Ureter (tissue), 1 donor: ENCODE measurements around the gene ZNF638. TPM values are rescaled to one million over a fixed set of nuclear protein-coding genes. Genes with fewer than 3 reads are reported as not detected.
"Not testable (repeated sequence)": the region's sequence is repeated elsewhere in the genome, so short reads cannot be mapped to it uniquely, and the experiment has no call there.

Experiments used
- DNase-seq: peaks from one replicate; pipeline ENCODE4 v3.0.0-alpha.2; 2020; ENCODE audit warnings: low spot score
- total RNA-seq: library from RNA; stranded (reverse); gene quantifications from one replicate; pipeline ENCODE4 v1.2.4, GENCODE V29; 2023
- donor health status: DM: yes; HTN: yes; CAD: no.

Gene ZNF638, protein sequence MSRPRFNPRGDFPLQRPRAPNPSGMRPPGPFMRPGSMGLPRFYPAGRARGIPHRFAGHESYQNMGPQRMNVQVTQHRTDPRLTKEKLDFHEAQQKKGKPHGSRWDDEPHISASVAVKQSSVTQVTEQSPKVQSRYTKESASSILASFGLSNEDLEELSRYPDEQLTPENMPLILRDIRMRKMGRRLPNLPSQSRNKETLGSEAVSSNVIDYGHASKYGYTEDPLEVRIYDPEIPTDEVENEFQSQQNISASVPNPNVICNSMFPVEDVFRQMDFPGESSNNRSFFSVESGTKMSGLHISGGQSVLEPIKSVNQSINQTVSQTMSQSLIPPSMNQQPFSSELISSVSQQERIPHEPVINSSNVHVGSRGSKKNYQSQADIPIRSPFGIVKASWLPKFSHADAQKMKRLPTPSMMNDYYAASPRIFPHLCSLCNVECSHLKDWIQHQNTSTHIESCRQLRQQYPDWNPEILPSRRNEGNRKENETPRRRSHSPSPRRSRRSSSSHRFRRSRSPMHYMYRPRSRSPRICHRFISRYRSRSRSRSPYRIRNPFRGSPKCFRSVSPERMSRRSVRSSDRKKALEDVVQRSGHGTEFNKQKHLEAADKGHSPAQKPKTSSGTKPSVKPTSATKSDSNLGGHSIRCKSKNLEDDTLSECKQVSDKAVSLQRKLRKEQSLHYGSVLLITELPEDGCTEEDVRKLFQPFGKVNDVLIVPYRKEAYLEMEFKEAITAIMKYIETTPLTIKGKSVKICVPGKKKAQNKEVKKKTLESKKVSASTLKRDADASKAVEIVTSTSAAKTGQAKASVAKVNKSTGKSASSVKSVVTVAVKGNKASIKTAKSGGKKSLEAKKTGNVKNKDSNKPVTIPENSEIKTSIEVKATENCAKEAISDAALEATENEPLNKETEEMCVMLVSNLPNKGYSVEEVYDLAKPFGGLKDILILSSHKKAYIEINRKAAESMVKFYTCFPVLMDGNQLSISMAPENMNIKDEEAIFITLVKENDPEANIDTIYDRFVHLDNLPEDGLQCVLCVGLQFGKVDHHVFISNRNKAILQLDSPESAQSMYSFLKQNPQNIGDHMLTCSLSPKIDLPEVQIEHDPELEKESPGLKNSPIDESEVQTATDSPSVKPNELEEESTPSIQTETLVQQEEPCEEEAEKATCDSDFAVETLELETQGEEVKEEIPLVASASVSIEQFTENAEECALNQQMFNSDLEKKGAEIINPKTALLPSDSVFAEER (N-terminal part only)
- total RNA-seq, result 209 TPM

DNA sequence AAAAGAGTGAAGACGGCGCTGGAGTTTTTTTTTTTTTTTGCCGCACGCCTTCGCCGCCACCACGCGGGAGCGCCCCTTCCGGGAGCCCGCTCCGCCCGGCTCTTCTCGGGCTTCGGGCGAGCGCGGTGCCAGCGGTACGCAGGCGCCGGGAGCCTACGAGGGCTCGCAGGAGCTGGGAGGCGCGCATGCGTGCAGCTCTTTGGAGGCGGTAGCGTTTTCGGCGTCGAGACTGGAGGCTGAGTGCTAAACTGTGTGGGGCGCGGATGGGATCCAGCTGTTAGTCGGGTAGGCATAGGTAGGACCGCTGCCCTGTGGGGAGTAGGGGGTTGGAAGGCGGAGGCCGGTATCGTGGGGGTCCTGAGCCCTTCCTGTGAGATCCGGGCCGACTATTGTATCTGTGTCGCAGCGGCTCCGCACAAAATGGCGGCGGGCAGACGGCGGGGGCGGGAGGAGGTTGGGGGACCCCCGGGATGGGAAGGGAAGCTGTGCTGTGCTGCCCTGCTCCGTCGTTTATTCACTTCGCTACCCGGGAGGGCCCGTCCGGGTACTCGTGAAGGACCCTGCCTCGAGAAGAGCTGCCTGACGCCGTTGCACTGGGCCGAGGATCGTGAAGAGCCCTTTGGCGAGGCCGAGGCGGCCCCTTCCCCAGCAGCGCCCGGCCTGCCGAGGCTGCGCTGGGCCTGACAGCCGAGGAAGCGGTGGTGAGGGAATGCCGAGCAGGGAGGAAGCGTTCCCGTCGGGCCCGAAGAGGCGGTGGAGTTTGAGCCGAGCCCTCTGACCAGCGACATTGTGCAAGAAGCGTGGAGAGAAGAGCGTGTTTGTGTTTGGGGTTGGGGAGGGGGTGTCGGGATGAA, at the start of gene ZNF638:
TSS of gene ZNF638 (plus strand) at position 202 of the 854 bp plus-strand sequence. CDS start 17,173 bp downstream, outside the sequence.
- peak; percentile 92 for DNase-seq

GRCh38 chr2:71281950-71282349, 49.6 kb upstream of the ZNF638 start:
- no peak for DNase-seq

GRCh38 chr2:71282493-71282892, 49.1 kb upstream of the ZNF638 start:
- DNase-seq, result no peak

- no peak for DNase-seq
Measured at GRCh38 chr2:71283131-71283530, 48.5 kb upstream of the ZNF638 start.

DNA sequence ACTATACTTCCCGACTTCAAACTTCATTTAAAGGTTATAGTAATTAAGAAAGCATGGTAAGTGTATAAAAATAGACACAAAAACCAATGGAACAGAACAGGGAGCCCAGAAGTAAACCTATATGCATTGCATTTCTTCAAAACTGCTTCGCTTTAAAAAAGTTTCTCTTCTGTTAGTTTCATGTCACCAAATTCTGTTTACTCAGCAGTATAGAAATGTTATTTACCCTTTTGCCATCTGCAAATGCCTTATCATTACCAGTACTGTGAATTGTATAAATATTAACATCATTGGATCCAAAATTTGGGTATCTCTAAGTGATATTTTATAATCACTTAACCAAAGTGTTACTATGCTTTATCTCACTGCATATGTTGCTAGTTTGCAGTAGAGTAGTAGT, 45.9 kb upstream of the ZNF638 start:
- no peak for DNase-seq

DNA sequence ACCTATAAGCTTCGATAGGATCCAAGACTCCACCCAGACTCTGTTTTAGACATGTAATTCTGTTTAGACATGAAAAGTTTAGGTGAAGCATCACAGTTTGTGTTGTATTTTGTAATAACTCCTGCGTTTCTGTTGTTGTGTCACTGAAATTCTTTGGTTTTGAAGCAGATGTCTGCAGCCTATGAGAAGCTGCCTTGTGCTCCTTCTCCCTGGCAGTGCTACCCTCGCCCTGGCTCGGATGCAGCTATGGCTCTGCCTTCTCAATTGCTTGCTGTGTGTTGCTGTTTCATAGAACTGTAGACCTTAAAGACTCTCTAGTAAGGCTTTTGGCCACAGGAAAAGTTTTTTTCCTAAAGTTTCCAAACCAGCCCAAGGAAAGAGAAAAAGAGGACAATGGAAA, 40.2 kb upstream of the ZNF638 start:
- no peak for DNase-seq

DNA sequence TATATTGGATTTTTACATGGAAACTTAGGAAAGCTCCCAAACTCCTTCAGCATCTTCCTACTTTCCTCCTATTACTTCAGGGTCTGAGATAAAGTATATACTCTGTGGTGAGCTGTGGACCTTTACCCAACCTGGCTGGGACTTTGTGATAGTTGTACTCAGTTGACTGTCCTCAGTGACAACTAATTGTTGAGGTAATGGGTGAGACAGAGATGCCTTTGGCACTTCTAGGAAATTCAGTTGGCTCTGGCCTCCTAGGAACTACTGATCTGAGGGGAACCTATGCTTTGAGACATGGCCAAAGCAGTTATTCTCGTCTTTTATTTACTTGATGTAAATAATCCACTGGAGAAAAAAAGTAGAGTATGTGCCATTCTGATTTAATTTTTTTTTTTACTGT, 39.4 kb upstream of the ZNF638 start:
- DNase-seq, result no peak

DNA sequence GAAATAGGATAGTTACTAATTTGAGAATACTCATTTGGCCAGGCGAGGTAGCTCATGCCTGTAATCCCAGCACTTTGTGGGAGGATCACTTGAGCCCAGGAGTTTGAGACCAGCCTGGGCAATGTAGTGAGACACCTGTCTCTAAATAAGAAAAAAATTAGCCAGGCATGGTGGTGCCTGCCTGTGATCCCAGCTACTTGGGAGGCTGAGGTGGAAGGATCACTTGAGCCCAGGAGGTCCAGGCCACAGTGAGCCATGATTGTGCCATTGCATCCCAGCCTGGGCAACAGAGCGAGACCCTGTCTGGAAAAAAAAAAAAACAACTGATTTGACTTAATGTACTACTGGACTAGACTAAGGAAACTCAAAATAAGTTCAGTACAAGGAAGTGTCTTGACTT, 32.7 kb upstream of the ZNF638 start:
- no peak for DNase-seq

GRCh38 chr2:71299507-71299906, 32.1 kb upstream of the ZNF638 start:
- no peak for DNase-seq

GRCh38 chr2:71303849-71304248, 27.7 kb upstream of the ZNF638 start:
- DNase-seq, result no peak

DNA sequence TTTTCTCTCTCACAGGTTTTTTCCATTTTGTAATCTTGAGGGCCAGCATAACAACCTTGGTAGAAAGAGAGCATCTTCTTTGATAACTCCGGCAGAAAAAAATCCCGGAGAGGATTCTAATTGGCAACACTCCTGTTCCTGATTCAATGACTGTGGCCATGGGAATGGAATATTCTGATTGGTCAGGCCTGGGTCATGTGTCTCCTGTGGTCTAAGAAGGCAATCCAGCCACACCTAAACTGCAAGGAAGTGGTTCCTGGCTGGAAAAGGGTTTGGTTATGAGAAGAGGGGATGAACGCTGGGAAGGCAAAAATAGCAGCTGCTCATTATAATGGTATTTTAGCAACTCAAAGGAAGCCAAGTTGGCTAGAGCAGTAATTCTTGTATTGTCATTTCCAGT, 24.8 kb upstream of the ZNF638 start:
- DNase-seq, result no peak

- no peak for DNase-seq
Measured at GRCh38 chr2:71313016-71313766, 18.4 kb upstream of the ZNF638 start.

DNA sequence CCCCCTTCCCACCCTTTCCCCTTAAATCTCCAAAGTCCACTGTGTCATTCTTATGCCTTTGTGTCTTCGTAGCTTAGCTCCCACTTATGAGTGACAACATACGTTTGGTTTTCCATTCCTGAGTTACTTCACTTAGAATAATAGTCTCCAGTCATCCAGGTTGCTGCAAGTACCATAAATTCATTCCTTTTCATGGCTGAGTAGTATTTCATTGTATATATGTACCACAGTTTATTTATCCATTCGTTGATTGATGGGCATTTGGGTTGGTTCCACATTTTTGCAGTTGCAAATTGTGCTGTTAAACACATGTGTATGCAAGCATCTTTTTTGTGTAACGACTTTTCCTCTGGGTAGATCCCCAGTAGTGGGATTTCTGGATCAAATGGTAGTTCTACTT, 14.5 kb upstream of the ZNF638 start:
- no peak for DNase-seq

DNA sequence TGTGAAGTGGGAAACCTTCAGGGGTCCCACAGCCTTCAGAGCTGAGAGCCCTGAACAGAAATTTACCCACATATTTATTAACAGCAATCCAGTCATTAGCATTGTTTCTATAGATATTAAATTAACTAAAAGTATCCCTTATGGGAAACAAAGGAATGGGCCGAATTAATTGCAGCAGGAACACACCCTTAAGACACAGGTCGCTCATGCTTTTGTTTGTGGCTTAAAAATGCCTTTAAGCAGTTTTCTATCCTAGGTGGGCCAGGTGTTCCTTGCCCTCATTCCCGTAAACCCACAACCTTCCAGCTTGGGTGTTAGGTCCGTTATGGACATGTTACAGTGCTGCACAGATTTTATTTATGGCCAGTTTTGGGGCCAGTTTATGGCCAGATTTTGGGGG, 13.7 kb upstream of the ZNF638 start:
- not testable (repeated sequence) for DNase-seq

DNA sequence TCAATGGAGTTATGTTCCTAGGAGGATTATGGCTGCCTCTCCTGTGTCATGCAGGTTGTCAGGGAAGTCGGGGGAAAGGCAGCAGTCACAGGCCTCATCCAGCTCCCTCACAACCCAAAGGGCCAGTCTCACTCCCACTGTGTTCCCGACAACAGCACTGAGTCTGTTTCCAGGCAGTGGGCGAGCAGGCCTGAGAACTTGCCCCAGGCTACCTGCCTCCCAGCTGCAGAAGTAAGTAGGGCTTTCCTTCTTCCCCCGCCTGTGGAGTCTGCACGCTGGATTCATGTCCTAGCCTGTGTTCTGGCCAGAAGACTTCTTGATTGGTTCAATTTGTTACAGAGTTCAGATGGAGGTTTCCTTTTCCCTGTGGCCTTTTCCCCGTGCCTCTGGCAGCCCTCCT, 8.2 kb upstream of the ZNF638 start:
- DNase-seq, result no peak

- no peak for DNase-seq
Measured at GRCh38 chr2:71326968-71327367, 4.6 kb upstream of the ZNF638 start.

GRCh38 chr2:71327916-71328315, 3.7 kb upstream of the ZNF638 start:
- no peak for DNase-seq

GRCh38 chr2:71330155-71330554, 1.4 kb upstream of the ZNF638 start:
- no peak for DNase-seq

GRCh38 chr2:71330585-71331330, 824 bp upstream of the ZNF638 start:
- DNase-seq, result no peak

- DNase-seq, result not testable (repeated sequence)
Measured at GRCh38 chr2:71331331-71331580, 326 bp upstream of the ZNF638 start.
